ENCODE measurements around the gene SLC22A23.

GRCh38 chr6:3288711-3289663, 167.9 kb downstream of the SLC22A23 start:
- TF ChIP-seq, protein P1, sequence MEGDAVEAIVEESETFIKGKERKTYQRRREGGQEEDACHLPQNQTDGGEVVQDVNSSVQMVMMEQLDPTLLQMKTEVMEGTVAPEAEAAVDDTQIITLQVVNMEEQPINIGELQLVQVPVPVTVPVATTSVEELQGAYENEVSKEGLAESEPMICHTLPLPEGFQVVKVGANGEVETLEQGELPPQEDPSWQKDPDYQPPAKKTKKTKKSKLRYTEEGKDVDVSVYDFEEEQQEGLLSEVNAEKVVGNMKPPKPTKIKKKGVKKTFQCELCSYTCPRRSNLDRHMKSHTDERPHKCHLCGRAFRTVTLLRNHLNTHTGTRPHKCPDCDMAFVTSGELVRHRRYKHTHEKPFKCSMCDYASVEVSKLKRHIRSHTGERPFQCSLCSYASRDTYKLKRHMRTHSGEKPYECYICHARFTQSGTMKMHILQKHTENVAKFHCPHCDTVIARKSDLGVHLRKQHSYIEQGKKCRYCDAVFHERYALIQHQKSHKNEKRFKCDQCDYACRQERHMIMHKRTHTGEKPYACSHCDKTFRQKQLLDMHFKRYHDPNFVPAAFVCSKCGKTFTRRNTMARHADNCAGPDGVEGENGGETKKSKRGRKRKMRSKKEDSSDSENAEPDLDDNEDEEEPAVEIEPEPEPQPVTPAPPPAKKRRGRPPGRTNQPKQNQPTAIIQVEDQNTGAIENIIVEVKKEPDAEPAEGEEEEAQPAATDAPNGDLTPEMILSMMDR (IDR thresholded peaks at IDR 0.05) = no peak
- no peak for TF ChIP-seq EP300 (IDR thresholded peaks at IDR 0.05)

Measured in stomach (tissue), 4 donors.